Neural progenitor cell (in vitro differentiated cells): Measurements from ENCODE around the gene TM9SF2. TPM values are rescaled to one million over a fixed set of nuclear protein-coding genes. Genes with fewer than 3 reads are reported as not detected.
"Not testable (repeated sequence)": the region's sequence is repeated elsewhere in the genome, so short reads cannot be mapped to it uniquely, and the experiment has no call there.

Source experiments
- DNase-seq: peaks from one replicate; pipeline ENCODE4 v3.0.0-alpha.2; 2016; ENCODE audit warnings: low spot score
- H2AFZ ChIP-seq: fragments of 200-600 bp; sonication (generic); replicated peaks from 2 replicates; pipeline ENCODE4 v1.6.1; 2016; ENCODE audit warnings: antibody characterized with exemption
- H3F3A ChIP-seq: fragments of 200-600 bp; sonication (generic); 2 replicates; pipeline ENCODE4 v1.6.1; 2016; ENCODE audit warnings: antibody characterized with exemption, low read depth
- H3K27ac ChIP-seq: fragments of 200-600 bp; sonication (generic); 2 replicates; pipeline ENCODE4 v1.5.1; 2016; ENCODE audit warnings: mild to moderate bottlenecking
- H3K27me3 ChIP-seq: fragments of 200-600 bp; sonication (generic); 2 replicates; pipeline ENCODE4 v1.6.1; 2016; ENCODE audit warnings: mild to moderate bottlenecking, moderate library complexity
- H3K36me3 ChIP-seq: fragments of 200-600 bp; sonication (generic); 2 replicates; pipeline ENCODE4 v1.5.1; 2016
- H3K4me1 ChIP-seq: fragments of 200-600 bp; sonication (generic); 2 replicates; pipeline ENCODE4 v1.6.1; 2016; ENCODE audit warnings: mixed run types
- H3K4me2 ChIP-seq: fragments of 200-600 bp; sonication (generic); 2 replicates; pipeline ENCODE4 v1.6.1; 2016
- H3K4me3 ChIP-seq: fragments of 200-600 bp; sonication (generic); 2 replicates; pipeline ENCODE4 v1.5.1; 2016
- H3K79me2 ChIP-seq: fragments of 200-600 bp; sonication (generic); 2 replicates; pipeline ENCODE4 v1.6.1; 2016; ENCODE audit warnings: low read depth
- H3K9ac ChIP-seq: fragments of 200-600 bp; sonication (generic); 2 replicates; pipeline ENCODE4 v1.6.1; 2016
- H3K9me3 ChIP-seq: fragments of 200-600 bp; sonication (generic); 2 replicates; pipeline ENCODE4 v1.5.1; 2016; ENCODE audit warnings: low read depth
- H4K20me1 ChIP-seq: fragments of 200-600 bp; sonication (generic); 2 replicates; pipeline ENCODE4 v1.6.1; 2016; ENCODE audit warnings: low read depth
- H3K27ac Mint-ChIP-seq: 3 replicates; pipeline ENCODE4 v1.8.0; 2021; ENCODE audit warnings: mixed read lengths
- H3K27me3 Mint-ChIP-seq: 2 replicates; pipeline ENCODE4 v1.8.0; 2022; ENCODE audit warnings: low read depth, mild to moderate bottlenecking, inconsistent platforms, moderate library complexity, mixed read lengths; ENCODE audit not compliant: insufficient read depth
- H3K36me3 Mint-ChIP-seq: 3 replicates; pipeline ENCODE4 v1.8.0; 2021; ENCODE audit warnings: mixed read lengths
- H3K4me1 Mint-ChIP-seq: 3 replicates; pipeline ENCODE4 v1.8.0; 2021; ENCODE audit warnings: mixed read lengths
- H3K4me3 Mint-ChIP-seq: 3 replicates; pipeline ENCODE4 v1.8.0; 2021; ENCODE audit warnings: mild to moderate bottlenecking, moderate library complexity, mixed read lengths
- H3K9me3 Mint-ChIP-seq: 3 replicates; pipeline ENCODE4 v1.8.0; 2020; ENCODE audit warnings: mixed read lengths
- CTCF ChIP-seq: fragments of 200-600 bp; sonication (generic); IDR thresholded peaks from 2 replicates; pipeline ENCODE4 v1.5.1; 2017; ENCODE audit warnings: antibody characterized with exemption, mild to moderate bottlenecking
- EZH2 ChIP-seq: fragments of 200-600 bp; sonication (generic); IDR thresholded peaks from 2 replicates; pipeline ENCODE4 v1.6.1; 2017; ENCODE audit warnings: antibody characterized with exemption, mild to moderate bottlenecking, moderate library complexity
- EZH2phosphoT487 ChIP-seq: fragments of 200-600 bp; sonication (generic); IDR thresholded peaks from 2 replicates; pipeline ENCODE4 v1.6.1; 2017; ENCODE audit warnings: antibody characterized with exemption
- total RNA-seq: library from RNA; depleted of rRNA; stranded (reverse); fragments of >200 nt; gene quantifications from 2 replicates; pipeline ENCODE4 v1.2.3, GENCODE V29; 2015; ENCODE audit warnings: low replicate concordance

Gene TM9SF2
- total RNA-seq = 90.9 and 128 TPM in 2 replicates

GRCh38 chr13:99501184-99501847, at the start of gene TM9SF2:
TSS of gene TM9SF2 (plus strand) at chr13:99501472. CDS start at chr13:99501607, 135 bp downstream.
- peaks cover 5% of the 10 kb centered on the region for H4K20me1 ChIP-seq
- Mint-ChIP-seq H3K27me3 (peaks cover 5% of the 10 kb centered on the region), H3K27ac (peak within 1 kb of the TSS; percentile 96), H3K4me3 (peak within 1 kb of the TSS; percentile 99), H3K9me3 (peaks cover 4% of the 10 kb centered on the region), H3K36me3 (peaks cover 4% of the 10 kb centered on the region), H3K4me1 (peaks cover 34% of the 10 kb centered on the region)
- no peaks in the 10 kb centered on the region for H3K9me3 ChIP-seq
- H2AFZ ChIP-seq = peak within 1 kb of the TSS; percentile 90
- H3K9ac ChIP-seq = peak within 1 kb of the TSS; percentile 83
- DNase-seq = peak; percentile 97
- H3K79me2 ChIP-seq = peaks cover 49% of the 10 kb centered on the region
- no peaks in the 10 kb centered on the region for H3K27me3 ChIP-seq
- peaks cover 14% of the 10 kb centered on the region for H3K4me1 ChIP-seq
- peaks cover 27% of the 10 kb centered on the region for H3F3A ChIP-seq
- H3K36me3 ChIP-seq = no peaks in the 10 kb centered on the region
- peak within 1 kb of the TSS; percentile 85 for H3K4me3 ChIP-seq
- TF ChIP-seq EZH2phosphoT487 = no peak
- TF ChIP-seq EZH2 = peak; percentile 16
- no peak for TF ChIP-seq CTCF
- peak within 1 kb of the TSS; percentile 92 for H3K4me2 ChIP-seq
- peak within 1 kb of the TSS; percentile 82 for H3K27ac ChIP-seq

- no peaks in the 10 kb centered on the region for H3K36me3 ChIP-seq
- no peak for DNase-seq
- H3K27ac ChIP-seq = no peak overlapping the region
- H3F3A ChIP-seq = peaks cover 15% of the 10 kb centered on the region
- Mint-ChIP-seq H3K36me3 (peaks cover 4% of the 10 kb centered on the region), H3K9me3 (peaks cover 16% of the 10 kb centered on the region), H3K27me3 (peaks cover 7% of the 10 kb centered on the region), H3K4me1 (peaks cover 19% of the 10 kb centered on the region), H3K4me3 (peak overlapping the region; percentile 56), H3K27ac (no peak overlapping the region)
- H3K9ac ChIP-seq = no peak overlapping the region
- peaks cover 10% of the 10 kb centered on the region for H3K4me1 ChIP-seq
- no peaks in the 10 kb centered on the region for H3K79me2 ChIP-seq
- no peak overlapping the region for H3K4me3 ChIP-seq
- H4K20me1 ChIP-seq = no peaks in the 10 kb centered on the region
- H3K9me3 ChIP-seq = no peaks in the 10 kb centered on the region
- no peak overlapping the region for H2AFZ ChIP-seq
- TF ChIP-seq CTCF (no peak), EZH2 (no peak), EZH2phosphoT487 (no peak)
- no peaks in the 10 kb centered on the region for H3K27me3 ChIP-seq
- no peak overlapping the region for H3K4me2 ChIP-seq
Observed at GRCh38 chr13:99454518-99455183, 46.6 kb upstream of the TM9SF2 start.

- peaks cover 4% of the 10 kb centered on the region for H3K36me3 Mint-ChIP-seq
- H3K27ac ChIP-seq = no peak overlapping the region
- no peak overlapping the region for H3K27ac Mint-ChIP-seq
- no peak for DNase-seq
- no peaks in the 10 kb centered on the region for H3K36me3 ChIP-seq
- TF ChIP-seq CTCF (no peak), EZH2phosphoT487 (no peak), EZH2 (no peak)
- H4K20me1 ChIP-seq = no peaks in the 10 kb centered on the region
- no peak overlapping the region for H2AFZ ChIP-seq
- H3K4me1 Mint-ChIP-seq = no peaks in the 10 kb centered on the region
- no peaks in the 10 kb centered on the region for H3K4me1 ChIP-seq
- H3K27me3 ChIP-seq = no peaks in the 10 kb centered on the region
- no peaks in the 10 kb centered on the region for H3K9me3 ChIP-seq
- H3K27me3 Mint-ChIP-seq = peaks cover 14% of the 10 kb centered on the region
- no peaks in the 10 kb centered on the region for H3K79me2 ChIP-seq
- H3K9me3 Mint-ChIP-seq = peaks cover 7% of the 10 kb centered on the region
- no peak overlapping the region for H3K4me2 ChIP-seq
- H3K9ac ChIP-seq = no peak overlapping the region
- H3K4me3 Mint-ChIP-seq = no peak overlapping the region
- H3K4me3 ChIP-seq = no peak overlapping the region
- no peaks in the 10 kb centered on the region for H3F3A ChIP-seq
Observed at GRCh38 chr13:99459099-99459850, 42.0 kb upstream of the TM9SF2 start.

- H2AFZ ChIP-seq = not testable (repeated sequence)
Observed at GRCh38 chr13:99460802-99461201, 40.5 kb upstream of the TM9SF2 start.

More at GRCh38 chr13:99460802-99461201, 40.5 kb upstream of the TM9SF2 start:
- not testable (repeated sequence) for H3K9ac ChIP-seq, H3K36me3 ChIP-seq, H3K9me3 ChIP-seq, H3K27ac Mint-ChIP-seq, H3K27me3 ChIP-seq, H3K9me3 Mint-ChIP-seq, H4K20me1 ChIP-seq, H3K27me3 Mint-ChIP-seq, H3F3A ChIP-seq, H3K4me1 Mint-ChIP-seq, DNase-seq, H3K4me1 ChIP-seq, H3K36me3 Mint-ChIP-seq, H3K27ac ChIP-seq, H3K4me3 ChIP-seq, H3K4me2 ChIP-seq, H3K4me3 Mint-ChIP-seq, H3K79me2 ChIP-seq
